HCT116 (cell line): Measurements from ENCODE around the gene ATP13A2. TPM values are rescaled to one million over a fixed set of nuclear protein-coding genes. Genes with fewer than 3 reads are reported as not detected.

Experiments used
- ATAC-seq: fragments of 200-7000 bp; cut with Tn5 transposase; 2 replicates; pipeline ENCODE4 v1.9.1; 2020; ENCODE audit warnings: mild to moderate bottlenecking, moderate library complexity
- BruUV-seq: library from RNA; stranded (reverse); fragments of 400-500 nt; replicated peaks from 2 replicates; lab custom pipeline; 2021; lab: Mats Ljungman, UMichigan
- CTCF ChIA-PET: fragments of 300-600 bp; sonication (Branson Sonifier 250); formaldehyde crosslinking; loops from one replicate; lab custom pipeline; 2021; ENCODE audit warnings: antibody characterized with exemption; lab: Charles Lee
- POLR2A ChIA-PET: fragments of 300-600, 350-600 bp; sonication (Branson Sonifier 250); formaldehyde crosslinking; loops from one replicate; lab custom pipeline; 2021; ENCODE audit warnings: antibody characterized with exemption; lab: Charles Lee
- RAD21 ChIA-PET, 2 experiments: fragments of 300-600 bp; sonication (Branson Sonifier 250); formaldehyde crosslinking; loops; one replicate each; lab custom pipeline; 2023; ENCODE audit warnings: low total read pairs in 2 of 2; ENCODE audit not compliant: uncharacterized antibody in 2 of 2, unreplicated experiment in 2 of 2, low non-redundant PET in 1 of 2; lab: Charles Lee
- DNase-seq: peaks from one replicate; pipeline ENCODE4 v3.0.0-alpha.2; 2010; ENCODE audit warnings: low read depth, low spot score
- H2AFZ ChIP-seq: fragments of 200-600 bp; shearing (Covaris generic), sonication (generic); 2 replicates; pipeline ENCODE4 v1.6.1; 2017; ENCODE audit warnings: low read depth, mixed run types, mixed read lengths, antibody characterized with exemption, low read length; ENCODE audit not compliant: poor library complexity, severe bottlenecking
- H3K27ac ChIP-seq: 2 replicates; pipeline ENCODE4 v1.5.1; 2012; ENCODE audit warnings: low read depth, low read length
- H3K27me3 ChIP-seq: fragments of 200-600 bp; sonication (generic); 2 replicates; pipeline ENCODE4 v1.6.1; 2016; ENCODE audit warnings: mixed run types, low read length, mixed read lengths; ENCODE audit not compliant: insufficient read depth
- H3K36me3 ChIP-seq, 2 experiments: fragments of 200-500 bp in 1 of 2; fragments of 200-600 bp in 1 of 2; sonication (Bioruptor generic) in 1 of 2; sonication (generic) in 1 of 2; 2 replicates each; pipeline versions ENCODE4 v1.5.1 to v1.6.1; 2014 to 2016; ENCODE audit warnings: low read length in 2 of 2, inconsistent platforms in 1 of 2, mixed read lengths in 1 of 2, mixed run types in 1 of 2; ENCODE audit not compliant: insufficient read depth in 2 of 2, control insufficient read depth in 1 of 2
- H3K4me1 ChIP-seq, 2 experiments: fragments of 200-600 bp in 1 of 2; sonication (generic) in 1 of 2; 2 replicates each; pipeline versions ENCODE4 v1.5.1 to v1.6.1; 2012 to 2017; ENCODE audit warnings: low read length in 2 of 2, inconsistent platforms in 1 of 2, mild to moderate bottlenecking in 1 of 2, mixed read lengths in 1 of 2, mixed run types in 1 of 2, moderate library complexity in 1 of 2; ENCODE audit not compliant: insufficient read depth in 2 of 2, control insufficient read depth in 1 of 2
- H3K4me2 ChIP-seq: fragments of 200-600 bp; sonication (generic); 2 replicates; pipeline ENCODE4 v1.6.1; 2017; ENCODE audit warnings: mixed run types, low read length, mixed read lengths
- H3K4me3 ChIP-seq, 2 experiments: fragments of 200-600 bp in 1 of 2; sonication (generic) in 1 of 2; replicated peaks in 1 of 2; 2 replicates each; pipeline ENCODE4 v1.5.1; 2011 to 2016; ENCODE audit warnings: low read length in 2 of 2, control low read depth in 1 of 2, low read depth in 1 of 2, mild to moderate bottlenecking in 1 of 2, mixed read lengths in 1 of 2, mixed run types in 1 of 2
- H3K79me2 ChIP-seq: fragments of 200-600 bp; sonication (generic); 2 replicates; pipeline ENCODE4 v1.6.1; 2017; ENCODE audit warnings: mild to moderate bottlenecking, mixed run types, low read length, moderate library complexity, mixed read lengths; ENCODE audit not compliant: insufficient read depth
- H3K9ac ChIP-seq: fragments of 200-600 bp; sonication (generic); 2 replicates; pipeline ENCODE4 v1.6.1; 2016; ENCODE audit warnings: low read length, mixed read lengths
- H3K9me2 ChIP-seq: fragments of 200-600 bp; sonication (generic), shearing (Covaris generic); 2 replicates; pipeline ENCODE4 v1.6.1; 2017; ENCODE audit warnings: mixed run types, mild to moderate bottlenecking, moderate library complexity; ENCODE audit not compliant: insufficient read depth
- H3K9me3 ChIP-seq, 2 experiments: fragments of 200-500 bp in 1 of 2; fragments of 200-600 bp in 1 of 2; sonication (Bioruptor generic) in 1 of 2; sonication (generic) in 1 of 2; 2 replicates each; pipeline ENCODE4 v1.6.1; 2014 to 2017; ENCODE audit warnings: low read length in 2 of 2, mixed read lengths in 2 of 2, inconsistent platforms in 1 of 2, low read depth in 1 of 2, mild to moderate bottlenecking in 1 of 2, mixed run types in 1 of 2, moderate library complexity in 1 of 2; ENCODE audit not compliant: control insufficient read depth in 1 of 2, insufficient read depth in 1 of 2
- H4K20me1 ChIP-seq: fragments of 200-600 bp; sonication (generic), shearing (Covaris generic); 2 replicates; pipeline ENCODE4 v1.6.1; 2017; ENCODE audit warnings: mixed run types, mild to moderate bottlenecking, moderate library complexity; ENCODE audit not compliant: insufficient read depth
- CBX3 ChIP-seq: IDR thresholded peaks from 2 replicates; pipeline ENCODE4 v1.6.1; 2012; ENCODE audit warnings: low read depth
- CEBPB ChIP-seq: IDR thresholded peaks from 2 replicates; pipeline ENCODE4 v1.6.1; 2012; ENCODE audit warnings: low read depth
- CTCF ChIP-seq, 3 experiments: fragments of 200-600 bp in 1 of 3; sonication (generic) in 1 of 3; IDR thresholded peaks in 2 of 3; conservative IDR thresholded peaks in 1 of 3; 2 replicates each; pipeline ENCODE4 v1.5.1; 2012 to 2017; ENCODE audit warnings: low read depth in 2 of 3, low read length in 2 of 3, antibody characterized with exemption in 1 of 3, borderline replicate concordance in 1 of 3, control low read depth in 1 of 3, mild to moderate bottlenecking in 1 of 3, mixed read lengths in 1 of 3, mixed run types in 1 of 3, moderate library complexity in 1 of 3; ENCODE audit not compliant: insufficient read depth in 1 of 3
- EGR1 ChIP-seq: IDR thresholded peaks from 2 replicates; pipeline ENCODE4 v1.6.1; 2012; ENCODE audit warnings: low read depth
- ELF1 ChIP-seq: IDR thresholded peaks from 2 replicates; pipeline ENCODE4 v1.6.1; 2012; ENCODE audit warnings: low read depth, borderline replicate concordance
- EZH2 ChIP-seq: fragments of 200-600 bp; sonication (generic); IDR thresholded peaks from 2 replicates; pipeline ENCODE4 v1.6.1; 2017; ENCODE audit warnings: antibody characterized with exemption, mixed run types
- EZH2phosphoT487 ChIP-seq: fragments of 200-600 bp; IDR thresholded peaks from 2 replicates; pipeline ENCODE4 v1.6.1; 2018; ENCODE audit warnings: antibody characterized with exemption, borderline replicate concordance
- FOSL1 ChIP-seq: IDR thresholded peaks from 2 replicates; pipeline ENCODE4 v1.6.1; 2012; ENCODE audit warnings: low read depth
- JUND ChIP-seq: IDR thresholded peaks from 2 replicates; pipeline ENCODE4 v1.6.1; 2012
- MAX ChIP-seq: IDR thresholded peaks from 2 replicates; pipeline ENCODE4 v1.6.1; 2012
- POLR2A ChIP-seq: IDR thresholded peaks from 2 replicates; pipeline ENCODE4 v1.7.0; 2011; ENCODE audit warnings: borderline replicate concordance; ENCODE audit not compliant: insufficient read depth, insufficient read length; ENCODE audit errors: extremely low read depth
- POLR2AphosphoS5 ChIP-seq: IDR thresholded peaks from 2 replicates; pipeline ENCODE4 v1.6.1; 2011; ENCODE audit warnings: mild to moderate bottlenecking, low read depth, low read length, moderate library complexity
- RAD21 ChIP-seq: IDR thresholded peaks from 2 replicates; pipeline ENCODE4 v1.6.1; 2012; ENCODE audit warnings: low read depth, mild to moderate bottlenecking
- REST ChIP-seq: IDR thresholded peaks from 2 replicates; pipeline ENCODE4 v1.6.1; 2012; ENCODE audit warnings: low read depth
- SIN3A ChIP-seq: IDR thresholded peaks from 2 replicates; pipeline ENCODE4 v1.6.1; 2012; ENCODE audit warnings: low read depth
- SP1 ChIP-seq: IDR thresholded peaks from 2 replicates; pipeline ENCODE4 v1.6.1; 2012; ENCODE audit warnings: low read depth
- TCF7L2 ChIP-seq: IDR thresholded peaks from 2 replicates; pipeline ENCODE4 v1.7.0; 2011; ENCODE audit warnings: borderline replicate concordance, inconsistent platforms; ENCODE audit not compliant: insufficient read depth, insufficient read length; ENCODE audit errors: extremely low read depth
- ZBTB33 ChIP-seq: IDR thresholded peaks from 2 replicates; pipeline ENCODE4 v1.6.1; 2011; ENCODE audit warnings: mild to moderate bottlenecking, low read length, moderate library complexity; ENCODE audit not compliant: insufficient replicate concordance; ENCODE audit errors: extremely low read depth
- ZFX ChIP-seq: fragments of 450-650 bp; IDR thresholded peaks from 2 replicates; pipeline ENCODE4 v1.6.1; 2017
- ZNF274 ChIP-seq: fragments of 200-500 bp; sonication (Bioruptor generic); IDR thresholded peaks from 2 replicates; pipeline ENCODE4 v1.6.1; 2014; ENCODE audit warnings: mild to moderate bottlenecking, low read depth, low read length, inconsistent platforms
- intact Hi-C: fragments of 100-400 bp; cut with micrococcal nuclease; formaldehyde crosslinking; loops from 2 replicates; pipeline ENCODE4 v1.10.0; 2022
- total RNA-seq: library from RNA; stranded (reverse); gene quantifications from one replicate; pipeline ENCODE4 v1.2.1, GENCODE V29; 2021; ENCODE audit not compliant: unreplicated experiment

The ATP13A2 gene
- total RNA-seq, 1 experiment from 2014 or later = 60.5 TPM

GRCh38 chr1:16956775-16957174 lies 55.0 kb downstream of the ATP13A2 start:
- RAD21 ChIA-PET = no interaction called here
- CTCF ChIA-PET = no interaction called here
- no TSS peak for BruUV-seq
- no peaks in the 10 kb centered on the region for H3K27me3 ChIP-seq
- no peak overlapping the region for H2AFZ ChIP-seq
- no peak overlapping the region for H3K9ac ChIP-seq
- TF ChIP-seq EZH2 (no peak), EZH2phosphoT487 (no peak), TCF7L2 (no peak), SIN3A (no peak), FOSL1 (no peak), CTCF (IDR thresholded peaks at IDR 0.05 in 2 of 3, conservative IDR thresholded peaks at IDR 0.05 in 1 of 3; ENCODE audit: borderline replicate concordance in 1 of 3, insufficient read depth in 1 of 3, low read depth in 2 of 3, low read length in 2 of 3) (no peak), EGR1 (no peak), ZBTB33 (no peak), CBX3 (no peak), CEBPB (no peak), ZNF274 (no peak), RAD21 (no peak), POLR2AphosphoS5 (no peak), JUND (no peak), ELF1 (no peak), REST (no peak), MAX (no peak), POLR2A (no peak), ZFX (no peak), SP1 (no peak)
- POLR2A ChIA-PET = no interaction called here
- no peak overlapping the region for H3K27ac ChIP-seq
- intact Hi-C loops = no loop called here
- ATAC-seq (no peak), DNase-seq (no peak)
- H3K4me2 ChIP-seq = no peak overlapping the region
- no peaks in the 10 kb centered on the region for H4K20me1 ChIP-seq
- H3K4me1 ChIP-seq = peaks cover 12 to 16% of the 10 kb centered on the region in 2 experiments
- H3K36me3 ChIP-seq = no peaks in the 10 kb centered on the region
- no peaks in the 10 kb centered on the region for H3K9me2 ChIP-seq
- H3K4me3 ChIP-seq = no peak overlapping the region
- H3K79me2 ChIP-seq = no peaks in the 10 kb centered on the region
- H3K9me3 ChIP-seq = no peaks in the 10 kb centered on the region
